HG03097 (cell line): Measurements from ENCODE around the gene PRRG4.

Source experiments
- ATAC-seq: cut with Tn5 transposase; IDR thresholded peaks from one replicate; pipeline ENCODE4 v1.9.1; 2021; ENCODE audit not compliant: unreplicated experiment, low FRiP score

Gene PRRG4

GRCh38 chr11:32905028-32905667, 75.4 kb downstream of the PRRG4 start:
- no peak for ATAC-seq
